NCI-H1694 (cell line): Measurements from ENCODE around the gene IL37.

Source experiments
- DNase-seq: peaks from one replicate; lab custom pipeline; 2025; lab: John Stamatoyannopoulos, UW

The IL37 gene, protein sequence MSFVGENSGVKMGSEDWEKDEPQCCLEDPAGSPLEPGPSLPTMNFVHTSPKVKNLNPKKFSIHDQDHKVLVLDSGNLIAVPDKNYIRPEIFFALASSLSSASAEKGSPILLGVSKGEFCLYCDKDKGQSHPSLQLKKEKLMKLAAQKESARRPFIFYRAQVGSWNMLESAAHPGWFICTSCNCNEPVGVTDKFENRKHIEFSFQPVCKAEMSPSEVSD

GRCh38 chr2:112910865-112911264 is at the start of gene IL37:
Gene IL37 (plus strand): TSS chr2:112911165. CDS start chr2:112913013, 1,848 bp downstream.
- DNase-seq, result no peak

DNA sequence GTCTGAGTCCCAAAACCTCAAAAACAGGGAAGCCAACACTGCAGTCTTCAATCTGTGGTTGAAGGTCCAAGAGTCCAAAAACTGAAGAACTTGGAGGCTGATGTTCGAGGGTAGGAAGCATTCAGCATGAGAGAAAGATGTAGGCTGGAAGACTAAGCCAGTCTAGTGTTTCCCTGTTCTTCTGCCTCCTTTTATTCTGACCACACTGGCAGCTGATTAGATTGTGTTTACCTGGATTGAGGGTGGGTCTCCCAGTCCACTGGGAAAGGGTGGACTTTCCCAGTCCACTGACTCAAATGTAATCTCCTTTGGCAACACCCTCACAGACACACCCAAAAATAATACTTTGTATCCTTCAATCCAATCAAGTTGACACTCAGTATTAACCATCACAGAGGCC is 46.9 kb upstream of the IL37 start:
- no peak for DNase-seq

DNA sequence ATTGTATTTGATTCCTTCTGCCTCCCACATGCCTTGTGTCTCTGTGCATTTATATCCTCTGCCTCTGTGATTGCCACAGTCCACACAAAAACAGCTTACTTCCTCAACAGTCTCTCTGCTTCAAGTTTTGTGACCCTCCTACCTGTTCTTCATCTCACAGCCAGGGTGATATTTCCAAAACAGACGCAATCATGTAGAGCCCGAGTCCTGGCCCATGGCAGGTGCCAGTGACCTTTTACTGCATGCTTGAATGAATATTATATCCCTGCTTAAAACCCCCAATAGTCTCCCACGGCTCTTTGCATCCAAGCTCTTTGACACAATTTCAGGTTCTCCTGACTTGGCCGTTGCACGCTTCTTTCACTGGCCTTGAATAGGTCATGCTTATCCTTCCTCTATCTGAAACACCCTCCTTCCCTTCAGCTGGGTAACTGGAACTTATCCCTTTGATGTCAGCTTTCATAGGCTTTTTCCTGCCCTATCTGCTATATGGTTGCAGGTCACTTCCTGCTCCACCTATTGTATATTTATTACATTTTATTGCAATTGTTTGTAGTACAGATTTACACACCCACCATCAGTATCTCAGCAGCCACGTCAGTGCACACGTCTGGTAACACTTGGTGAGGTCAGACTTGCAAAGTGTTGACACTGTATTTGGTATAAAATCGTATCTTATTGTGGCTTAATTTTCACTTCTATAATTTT is 44.7 kb upstream of the IL37 start:
- no peak for DNase-seq

DNA sequence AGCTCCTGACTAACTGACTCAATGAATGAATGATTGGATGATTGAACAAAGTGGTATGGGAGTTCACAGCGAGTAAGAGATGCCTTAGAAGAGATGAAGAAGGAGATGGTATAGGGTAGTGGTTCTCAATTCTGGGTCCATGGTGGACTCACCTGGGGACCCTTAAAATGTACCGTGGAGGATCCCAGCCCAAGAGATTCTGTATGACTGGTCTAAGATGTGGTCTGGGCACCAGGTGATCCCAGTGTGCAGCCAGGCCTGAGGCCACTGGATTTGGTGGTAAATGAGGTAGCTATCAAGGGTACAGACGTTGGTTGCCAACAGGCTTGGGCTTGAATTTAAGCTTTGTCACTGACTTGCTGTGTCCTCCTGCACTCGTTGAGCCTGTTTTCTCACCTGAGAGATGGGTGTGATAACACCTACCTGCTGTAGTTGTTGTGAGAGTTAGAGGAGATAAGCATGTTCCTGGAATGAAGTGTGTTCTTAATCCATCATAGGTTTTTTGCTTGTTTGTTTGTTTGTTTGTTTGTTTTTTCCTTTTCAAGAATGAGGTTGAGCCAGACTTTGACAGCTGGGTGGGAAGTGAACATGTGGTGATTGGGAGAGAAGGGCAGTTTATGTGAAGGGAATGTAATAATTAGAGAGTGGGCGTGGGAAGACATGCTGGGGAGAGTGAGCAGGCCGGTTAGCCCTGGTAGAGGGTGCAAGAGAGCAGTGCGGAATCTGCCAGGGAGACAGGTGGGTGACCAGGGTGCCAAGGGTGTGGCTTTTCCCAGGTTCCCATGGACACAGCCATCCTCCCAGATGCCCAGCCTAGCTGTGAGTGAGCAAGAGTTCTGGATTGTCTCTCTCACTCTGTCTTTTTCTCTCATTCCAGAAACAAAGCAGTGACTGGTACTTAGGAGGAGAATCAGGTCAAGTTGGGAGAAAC is 43.0 kb upstream of the IL37 start:
- no peak for DNase-seq

DNA sequence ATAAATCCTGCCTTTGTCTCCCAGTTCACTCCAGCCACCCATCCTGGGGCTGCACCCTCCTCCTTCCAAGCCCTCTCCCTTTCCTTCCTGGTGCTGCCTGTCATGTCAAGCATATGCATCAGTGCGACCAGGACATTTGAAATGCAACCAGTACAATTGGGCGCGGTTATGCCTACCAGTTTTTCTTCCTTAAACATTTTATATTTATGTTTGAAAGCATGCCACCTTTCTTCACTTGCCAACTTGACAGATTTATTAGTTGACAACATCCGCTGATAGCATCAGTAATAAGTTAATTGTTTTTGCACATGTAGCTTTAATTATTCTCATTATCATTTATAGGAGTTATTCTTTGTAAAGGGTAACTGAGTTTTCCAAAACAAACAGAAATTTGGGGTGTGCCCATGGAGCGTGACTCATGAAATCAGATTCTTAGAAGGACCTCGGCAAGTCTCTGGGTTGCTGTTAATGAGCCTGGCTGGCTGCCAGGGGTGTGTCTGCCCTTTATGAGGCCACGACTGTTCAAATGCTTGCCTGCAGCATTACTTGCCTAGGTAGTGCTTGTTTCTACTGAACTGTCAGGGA is 41.6 kb upstream of the IL37 start:
- DNase-seq, result peak; percentile 5

GRCh38 chr2:112870841-112871835 is 39.8 kb upstream of the IL37 start:
- no peak for DNase-seq

DNA sequence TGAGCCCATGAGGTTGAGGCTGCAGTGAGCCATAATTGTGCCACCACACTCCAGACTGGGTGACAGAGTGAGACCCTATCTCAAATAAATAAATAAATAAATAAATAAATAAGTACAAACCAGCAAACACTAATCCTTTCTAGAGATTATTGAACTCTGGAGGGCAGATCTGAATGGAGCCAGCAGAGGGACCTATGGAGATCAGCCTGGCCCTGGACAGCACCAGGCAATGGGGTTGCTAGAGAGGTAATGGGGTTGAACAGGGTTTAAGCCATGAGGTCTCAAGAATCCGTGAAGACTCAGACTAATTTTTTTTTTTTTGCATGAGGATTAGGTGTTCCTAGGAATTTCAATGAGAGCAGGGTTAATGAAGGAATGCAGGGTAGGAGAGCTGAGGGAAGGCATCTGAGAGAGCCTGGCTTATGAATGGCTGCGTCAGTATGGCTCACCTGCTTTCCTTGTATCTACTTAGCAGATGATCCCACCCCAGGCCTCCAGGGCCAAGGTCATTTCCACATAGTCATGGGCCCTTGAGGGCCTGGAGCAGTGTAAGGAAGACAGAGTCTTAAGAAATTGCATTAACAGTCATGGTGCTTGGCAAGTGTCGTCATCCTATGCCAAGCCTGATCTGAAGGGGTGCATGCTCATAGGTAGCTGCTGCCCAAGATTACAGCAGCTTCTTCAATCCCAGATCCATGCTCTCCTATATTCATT is 34.6 kb upstream of the IL37 start:
- DNase-seq, result no peak

- DNase-seq, result no peak
Observed at GRCh38 chr2:112876971-112877361, 34.0 kb upstream of the IL37 start.

- DNase-seq, result no peak
Observed at GRCh38 chr2:112877423-112877822, 33.5 kb upstream of the IL37 start.

- no peak for DNase-seq
Observed at GRCh38 chr2:112879491-112880041, 31.4 kb upstream of the IL37 start.

GRCh38 chr2:112880091-112880531 is 30.9 kb upstream of the IL37 start:
- no peak for DNase-seq

DNA sequence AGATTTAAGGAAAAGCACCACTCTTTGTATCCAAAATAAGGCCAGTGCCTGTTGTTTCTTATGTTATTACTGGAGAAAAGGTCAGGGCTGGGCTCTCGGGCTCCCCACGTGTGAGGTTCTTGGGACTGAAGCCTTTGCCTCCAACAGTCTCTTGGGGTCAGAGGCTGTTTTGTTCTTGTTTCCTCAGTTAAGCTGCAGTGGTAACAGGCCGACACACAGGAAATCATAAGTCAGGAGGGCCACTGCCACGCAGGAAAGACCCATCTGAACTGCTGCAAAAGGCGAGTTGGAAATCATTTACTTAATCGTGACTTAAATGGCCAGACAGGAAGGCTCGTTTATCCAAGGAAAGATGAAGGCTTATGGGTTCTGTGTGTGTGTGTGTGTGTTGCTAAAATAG is 30.3 kb upstream of the IL37 start:
- no peak for DNase-seq

DNA sequence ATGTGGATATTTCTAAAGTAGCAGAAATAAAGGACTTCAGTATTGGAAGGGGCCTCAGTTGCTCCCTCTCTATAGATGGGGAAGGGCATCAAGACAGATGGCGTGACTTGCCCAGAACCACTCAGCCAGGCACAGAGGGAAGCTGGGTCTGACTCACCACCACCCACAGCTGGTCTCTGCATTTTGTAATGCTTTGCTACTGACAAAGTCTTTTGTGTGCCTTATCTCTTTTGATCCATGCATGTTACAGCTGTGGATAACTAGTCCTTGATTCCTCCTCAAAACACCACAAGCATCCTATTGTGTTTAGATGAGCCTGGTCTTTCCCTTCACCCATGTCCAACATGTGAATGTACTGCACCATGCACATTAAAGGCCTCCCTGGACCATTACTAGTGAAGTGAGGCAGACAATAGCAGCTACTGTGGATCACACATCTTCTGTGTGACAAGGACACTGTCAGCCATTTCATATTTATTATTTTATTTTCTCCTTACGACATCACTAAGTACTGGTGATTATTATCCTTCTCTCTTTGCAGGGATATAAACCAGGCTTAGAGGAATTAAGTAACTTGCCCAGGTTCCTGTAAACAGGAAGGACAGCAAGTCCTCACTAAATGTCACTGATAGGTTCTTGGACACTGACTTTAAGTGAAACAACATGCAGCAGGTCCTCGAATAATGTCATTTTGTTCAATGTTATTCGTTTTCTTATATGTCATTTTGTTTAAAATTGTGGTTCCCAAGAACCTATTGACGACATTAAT is 29.6 kb upstream of the IL37 start:
- no peak for DNase-seq

GRCh38 chr2:112883669-112884068 is 27.3 kb upstream of the IL37 start:
- DNase-seq, result no peak

DNA sequence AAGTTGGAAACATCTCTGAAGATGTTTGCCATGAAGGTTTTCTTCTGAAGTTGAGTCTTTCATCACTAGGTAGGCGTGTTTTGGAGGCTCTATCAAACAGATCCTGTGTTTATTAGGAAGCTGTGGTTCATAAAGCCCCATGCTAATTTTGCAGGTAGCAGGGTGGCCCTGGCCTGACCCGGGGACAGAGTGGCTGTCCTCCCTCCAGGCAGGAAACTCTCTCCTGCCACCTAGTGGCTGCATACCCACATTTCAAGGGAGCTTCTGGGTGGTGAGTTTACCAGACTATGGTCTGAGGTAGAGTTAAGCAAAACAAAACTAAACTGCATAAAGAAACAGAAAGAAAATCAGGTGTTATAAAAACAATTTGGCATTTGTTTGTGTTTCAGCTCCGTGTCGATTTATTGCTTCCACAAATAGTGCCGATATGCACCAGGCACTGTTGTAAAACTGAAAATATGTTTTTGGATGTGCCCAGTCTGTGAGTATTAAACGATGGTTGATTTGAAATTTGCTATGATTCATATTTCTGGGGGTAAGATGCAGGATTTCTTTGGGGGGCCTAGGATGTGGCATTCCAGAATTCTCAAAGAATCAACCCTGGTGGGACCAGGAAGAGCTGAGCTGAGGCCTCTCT is 26.0 kb upstream of the IL37 start:
- DNase-seq, result peak; percentile 2

- DNase-seq, result no peak
Observed at GRCh38 chr2:112885506-112885902, 25.5 kb upstream of the IL37 start.

DNA sequence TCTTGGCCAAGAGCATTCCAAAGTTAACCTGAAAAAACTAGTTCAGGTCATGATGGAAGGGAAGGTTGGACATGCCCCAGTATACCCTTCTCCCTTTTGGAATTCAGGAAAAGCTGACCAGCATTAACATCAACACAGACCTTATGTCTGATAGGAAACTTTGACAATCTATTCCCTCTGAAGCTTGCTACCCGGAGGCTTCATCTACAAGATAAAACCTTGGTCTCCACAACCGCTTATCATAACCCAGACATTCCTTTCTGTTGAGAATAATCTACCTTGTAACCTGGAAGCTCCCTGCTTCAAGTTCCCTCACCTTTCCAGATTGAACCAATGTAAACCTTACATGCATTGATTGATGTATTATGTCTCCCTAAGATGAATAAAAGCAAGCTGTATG is 24.7 kb upstream of the IL37 start:
- DNase-seq, result no peak

DNA sequence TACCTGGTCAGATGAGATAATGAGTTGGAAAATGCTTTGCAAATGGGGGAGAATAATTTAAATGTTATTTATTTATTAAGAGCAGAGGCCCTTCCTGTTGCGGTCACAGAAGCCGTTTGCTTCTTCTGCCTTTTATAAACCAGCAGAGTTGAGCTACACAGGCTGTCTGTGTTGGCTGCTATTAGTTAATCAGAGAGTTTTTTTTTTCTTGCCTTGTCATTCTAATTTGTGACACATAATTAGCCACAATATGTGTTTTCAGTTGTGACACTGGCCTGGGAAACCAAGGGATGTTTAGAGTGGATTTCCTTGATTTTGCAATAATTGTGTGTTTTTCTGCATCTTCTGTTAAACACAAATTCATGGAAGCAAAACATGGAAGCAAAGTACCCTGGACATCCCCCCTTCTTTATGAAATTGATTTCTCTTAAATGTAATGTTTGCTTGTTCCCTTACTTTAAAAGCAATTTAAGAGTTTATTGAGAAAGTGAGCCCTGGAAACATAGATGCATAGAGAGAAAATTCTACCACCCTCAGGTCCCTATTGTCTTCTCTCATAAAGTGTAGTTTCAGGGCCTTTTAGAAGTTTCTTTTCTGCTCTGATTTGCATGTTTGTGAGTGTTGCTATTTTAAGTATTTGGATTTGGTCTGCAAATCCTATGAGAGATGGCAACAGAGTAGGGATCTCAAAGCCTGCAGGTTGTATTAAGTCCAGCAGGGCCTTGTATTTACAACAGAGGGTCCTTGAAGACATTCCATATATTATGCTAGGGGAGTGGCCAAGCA is 22.8 kb upstream of the IL37 start:
- DNase-seq, result no peak
